CD4-positive, alpha-beta T cell treated with Interleukin-21 for 1 hour (primary cell): ENCODE data around the gene MAP3K3.

Source experiments
- DNase-seq: peaks from one replicate; pipeline ENCODE4 v3.0.0-alpha.2; 2020

The MAP3K3 gene

GRCh38 chr17:63621684-63622573 is at the start of gene MAP3K3:
MAP3K3 (plus strand) TSS chr17:63622417; CDS start chr17:63622760, 343 bp downstream.
- peak; percentile 99 for DNase-seq

GRCh38 chr17:63573634-63574033 is 48.6 kb upstream of the MAP3K3 start:
- no peak for DNase-seq

GRCh38 chr17:63578027-63578768 is 44.0 kb upstream of the MAP3K3 start:
- DNase-seq = no peak

GRCh38 chr17:63578769-63579111 is 43.5 kb upstream of the MAP3K3 start:
- no peak for DNase-seq

GRCh38 chr17:63579633-63580032 is 42.6 kb upstream of the MAP3K3 start:
- no peak for DNase-seq

GRCh38 chr17:63587770-63588169 is 34.4 kb upstream of the MAP3K3 start:
- DNase-seq = no peak

GRCh38 chr17:63588797-63589196 is 33.4 kb upstream of the MAP3K3 start:
- no peak for DNase-seq

- DNase-seq = no peak
These were observed 32.6 kb upstream of the MAP3K3 start for GRCh38 chr17:63589646-63590045.

- no peak for DNase-seq
These were observed 29.4 kb upstream of the MAP3K3 start for GRCh38 chr17:63592797-63593196.

GRCh38 chr17:63595132-63595531 is 27.1 kb upstream of the MAP3K3 start:
- DNase-seq = no peak

GRCh38 chr17:63596856-63597586 is 25.2 kb upstream of the MAP3K3 start:
- DNase-seq = peak; percentile 38

GRCh38 chr17:63598281-63598680 is 23.9 kb upstream of the MAP3K3 start:
- DNase-seq = peak; percentile 53

GRCh38 chr17:63600569-63601438 is 21.4 kb upstream of the MAP3K3 start, which contains the start of gene TACO1:
TACO1 (plus strand) TSS chr17:63600895; CDS start chr17:63601084, 189 bp downstream.
- DNase-seq = peak; percentile 76

- DNase-seq = no peak
These were observed 20.5 kb upstream of the MAP3K3 start for GRCh38 chr17:63601439-63602371.

GRCh38 chr17:63609816-63610573 is 12.2 kb upstream of the MAP3K3 start:
- peak; percentile 72 for DNase-seq

- DNase-seq = no peak
These were observed 11.4 kb upstream of the MAP3K3 start for GRCh38 chr17:63610854-63611253.

GRCh38 chr17:63611354-63611753 is 10.9 kb upstream of the MAP3K3 start:
- DNase-seq = peak; percentile 58

GRCh38 chr17:63613663-63614062 is 8.6 kb upstream of the MAP3K3 start:
- DNase-seq = no peak

GRCh38 chr17:63621229-63621683 is 961 bp upstream of the MAP3K3 start:
- DNase-seq = no peak
